Astrocyte (in vitro differentiated cells and primary cell): Measurements from ENCODE around the gene HTR3B.

ENCODE experiments used
- CTCF ChIP-seq: IDR thresholded peaks from 2 replicates; pipeline ENCODE4 v1.5.1; 2011; ENCODE audit warnings: low read depth, mild to moderate bottlenecking, inconsistent platforms, low read length, moderate library complexity; ENCODE audit not compliant: insufficient read depth
- EZH2 ChIP-seq: IDR thresholded peaks from 2 replicates; pipeline ENCODE4 v1.6.1; 2012; ENCODE audit warnings: mild to moderate bottlenecking, low read length, inconsistent platforms; ENCODE audit not compliant: insufficient read depth

GRCh38 chr11:113901141-113901540 is 3.5 kb upstream of the HTR3B start:
- TF ChIP-seq EZH2 = no peak
- no peak for TF ChIP-seq CTCF
